GM19035 (cell line): ENCODE results near the gene KNTC1.
"Not testable (repeated sequence)": the region's sequence is repeated elsewhere in the genome, so short reads cannot be mapped to it uniquely, and the experiment has no call there.

Experiments
- ATAC-seq: cut with Tn5 transposase; IDR thresholded peaks from one replicate; pipeline ENCODE4 v1.9.1; 2021; ENCODE audit not compliant: unreplicated experiment

The KNTC1 gene

DNA sequence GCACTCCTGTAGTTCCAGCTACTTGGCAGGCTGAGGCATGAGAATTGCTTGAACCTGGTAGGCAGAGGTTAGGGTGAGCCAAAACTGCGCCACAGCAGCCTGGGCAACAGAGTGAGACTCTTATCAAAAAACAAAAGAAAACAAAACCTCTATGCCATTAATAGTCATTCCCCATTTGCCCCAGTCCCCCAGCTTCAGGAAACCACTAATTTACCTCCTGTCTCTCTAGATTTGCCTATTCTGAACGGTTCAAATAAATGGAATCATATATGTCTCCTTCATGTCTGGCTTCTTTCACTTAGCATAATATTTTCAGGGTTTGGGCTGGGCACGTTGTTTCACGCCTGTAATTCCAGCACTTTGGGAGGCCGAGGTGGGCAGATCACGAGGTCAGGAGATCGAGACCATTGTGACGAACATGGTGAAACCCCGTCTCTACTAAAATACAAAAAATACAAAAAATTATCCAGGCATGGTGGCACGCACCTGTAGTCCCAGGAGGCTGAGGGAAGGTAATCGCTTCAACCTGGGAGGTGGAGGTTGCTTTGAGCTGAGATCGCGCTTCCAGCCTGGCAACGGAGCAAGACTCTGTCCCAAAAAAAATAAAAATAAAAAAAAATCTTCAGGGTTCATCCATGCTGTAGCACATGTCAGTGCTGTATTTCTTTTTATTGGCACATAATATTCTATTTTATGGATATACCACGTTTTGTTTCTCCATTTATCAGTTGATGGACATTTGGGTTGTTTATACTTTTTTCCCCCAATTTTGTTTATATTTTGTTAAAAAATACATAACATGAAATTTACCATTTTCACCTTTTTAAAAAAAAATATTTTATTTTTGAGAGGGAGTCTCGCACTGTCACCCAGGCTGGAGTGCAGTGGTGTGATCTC lies 31.9 kb downstream of the KNTC1 start:
- no peak for ATAC-seq

DNA sequence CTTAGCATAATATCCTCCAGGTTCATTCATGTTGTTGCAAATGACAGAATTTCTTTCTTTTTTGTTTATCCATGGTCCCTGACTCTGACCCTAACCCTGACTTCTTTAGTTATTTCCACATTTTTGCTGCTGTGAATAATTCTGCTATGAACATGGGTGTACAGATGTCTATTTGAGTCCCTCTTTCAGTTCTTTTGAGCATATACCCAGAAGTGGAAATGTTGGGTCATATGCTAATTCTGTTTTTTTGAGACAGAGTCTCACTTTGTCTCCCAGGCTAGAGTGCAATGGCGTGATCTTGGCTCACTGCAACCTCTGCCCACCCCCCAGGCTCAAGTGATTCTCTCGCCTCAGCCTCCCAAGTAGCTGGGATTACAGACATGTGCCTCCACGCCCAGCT lies 33.1 kb downstream of the KNTC1 start:
- no peak for ATAC-seq

DNA sequence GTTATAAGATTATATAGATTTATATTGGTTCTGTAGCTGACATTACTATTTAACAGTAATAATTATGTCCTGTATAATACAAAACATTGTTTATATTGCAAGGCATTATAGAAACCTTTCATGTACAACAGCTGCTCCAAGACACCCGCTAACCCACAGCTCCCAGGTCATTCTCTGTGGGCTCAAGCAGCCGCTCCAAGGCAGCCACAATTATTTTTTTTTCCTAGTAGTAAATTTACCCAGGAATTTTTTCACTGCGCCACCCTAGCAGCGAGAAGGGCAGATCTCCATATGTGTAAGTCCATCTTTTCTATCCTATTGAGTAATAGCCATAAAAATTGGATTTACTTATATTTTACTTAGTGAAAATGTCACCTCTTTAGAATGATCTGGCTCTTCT lies 36.3 kb downstream of the KNTC1 start:
- ATAC-seq = no peak

DNA sequence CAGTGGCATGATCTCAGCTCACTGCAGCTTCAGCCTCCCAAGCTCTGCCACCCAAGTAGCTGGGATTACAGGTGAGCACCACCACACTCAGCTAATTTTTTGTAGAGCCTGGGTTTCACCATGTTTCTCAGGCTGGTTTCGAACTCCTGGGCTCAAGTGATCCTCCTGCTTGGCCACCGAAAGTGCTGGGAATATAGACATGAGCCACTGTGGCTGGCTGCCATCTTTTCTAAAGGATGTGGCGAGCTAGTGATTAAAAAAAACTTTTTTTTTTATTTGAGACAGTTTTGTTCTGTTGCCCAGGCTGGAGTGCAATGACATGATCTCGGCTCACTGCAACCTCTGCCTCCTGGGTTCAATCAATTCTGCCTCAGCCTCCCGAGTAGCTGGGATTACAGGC lies 39.8 kb downstream of the KNTC1 start:
- ATAC-seq = not testable (repeated sequence)

DNA sequence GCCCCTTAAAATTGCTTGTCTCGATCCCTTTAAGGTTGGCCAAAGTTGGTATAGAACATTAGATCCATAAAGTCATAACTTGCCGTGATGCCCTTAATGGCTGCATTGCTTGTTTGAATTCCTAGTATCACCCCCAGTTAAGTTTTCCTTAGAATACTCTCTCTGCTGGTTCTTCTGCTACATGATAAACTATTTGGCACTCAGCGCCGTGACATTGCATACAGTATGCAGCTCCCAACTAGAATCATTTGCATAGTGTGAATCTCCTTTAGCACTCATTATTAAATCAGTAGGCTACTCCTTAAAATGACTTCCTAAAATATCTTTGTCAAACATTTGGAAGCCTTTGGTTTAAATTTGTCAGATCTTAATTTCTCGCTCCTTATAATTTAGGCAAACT lies 42.2 kb downstream of the KNTC1 start:
- ATAC-seq = no peak

DNA sequence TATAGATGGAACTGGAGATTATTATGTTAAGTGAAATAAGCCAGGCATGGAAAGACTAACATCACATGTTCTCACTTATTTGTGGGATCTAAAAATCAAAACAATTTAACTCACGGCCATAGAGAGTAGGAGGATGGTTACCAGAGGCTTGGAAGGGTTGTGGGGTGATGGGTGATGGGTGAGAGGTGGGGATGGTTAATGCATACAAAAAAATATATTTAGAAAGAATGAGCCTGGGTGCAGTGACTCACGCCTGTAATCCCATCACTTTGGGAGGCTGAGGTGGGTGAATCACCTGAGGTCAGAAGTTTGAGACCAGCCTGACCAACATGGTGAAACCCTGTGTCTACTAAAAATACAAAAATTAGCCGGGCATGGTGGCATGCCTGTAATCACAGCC lies 43.0 kb downstream of the KNTC1 start:
- not testable (repeated sequence) for ATAC-seq

DNA sequence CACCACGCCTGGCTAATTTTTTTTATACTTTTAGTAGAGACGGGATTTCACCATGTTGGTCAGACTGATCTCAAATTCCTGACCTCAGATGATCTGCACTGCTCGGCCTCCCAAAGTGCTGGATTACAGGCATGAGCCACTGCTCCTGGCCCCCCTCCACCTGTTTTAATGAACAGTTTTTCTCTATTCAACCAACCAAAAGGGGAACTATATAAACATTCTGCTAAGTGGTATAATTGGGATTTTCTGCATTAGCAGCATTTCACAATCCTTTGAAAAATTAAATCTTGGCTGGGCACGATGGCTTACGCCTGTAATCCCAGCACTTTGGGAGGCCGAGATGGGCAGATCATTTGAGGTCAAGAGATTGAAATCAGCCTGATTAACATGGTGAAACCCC lies 44.8 kb downstream of the KNTC1 start:
- ATAC-seq = no peak

DNA sequence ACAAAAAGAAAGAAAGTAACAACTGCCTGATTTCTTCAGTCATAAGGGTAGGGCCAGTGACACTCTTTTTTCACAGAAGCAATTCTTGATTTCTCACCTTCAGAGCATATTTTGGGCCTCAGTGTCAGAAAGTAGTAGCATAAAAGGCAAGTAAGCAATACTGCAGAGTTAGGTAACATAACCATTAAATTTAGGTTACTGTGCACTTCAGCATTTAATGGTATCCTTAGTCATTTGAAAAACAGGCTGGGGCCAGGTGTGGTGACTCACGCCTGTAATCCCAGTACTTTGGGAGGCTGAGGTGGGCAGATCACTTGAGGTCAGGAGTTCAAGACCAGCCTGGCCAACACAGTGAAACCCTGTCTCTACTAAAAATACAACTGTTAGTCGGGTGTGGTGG lies 56.2 kb downstream of the KNTC1 start:
- not testable (repeated sequence) for ATAC-seq

DNA sequence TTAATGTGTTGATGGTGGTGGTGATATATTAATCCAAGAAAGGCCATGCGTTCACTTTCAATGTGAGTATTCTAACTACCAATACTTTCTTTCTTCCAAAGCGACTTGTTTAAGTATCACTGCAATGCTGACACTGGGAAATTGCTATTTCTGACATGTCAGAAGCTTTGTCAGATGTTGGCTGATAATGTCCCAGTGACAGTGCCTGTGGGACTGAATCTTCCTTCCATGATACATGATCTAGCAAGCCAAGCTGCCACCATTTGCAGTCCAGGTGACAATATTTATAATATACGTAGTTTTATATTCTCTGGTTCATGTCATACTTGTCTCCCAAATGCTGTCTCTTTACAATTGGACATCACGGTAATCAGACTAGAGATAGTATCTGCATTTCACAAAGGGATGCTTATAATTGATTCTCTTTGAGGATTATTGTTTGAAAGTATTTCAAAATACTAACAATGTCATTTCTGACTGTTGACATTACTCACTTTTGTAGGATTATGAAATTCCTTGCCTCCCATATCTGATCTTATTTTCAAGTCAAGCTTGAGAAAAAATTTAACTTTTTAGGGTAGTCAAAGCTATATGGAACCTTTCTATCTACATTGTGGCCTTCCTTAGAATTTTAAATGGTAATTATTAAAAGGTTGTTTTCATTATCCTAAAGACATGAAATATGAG lies 57.3 kb downstream of the KNTC1 start:
- no peak for ATAC-seq

DNA sequence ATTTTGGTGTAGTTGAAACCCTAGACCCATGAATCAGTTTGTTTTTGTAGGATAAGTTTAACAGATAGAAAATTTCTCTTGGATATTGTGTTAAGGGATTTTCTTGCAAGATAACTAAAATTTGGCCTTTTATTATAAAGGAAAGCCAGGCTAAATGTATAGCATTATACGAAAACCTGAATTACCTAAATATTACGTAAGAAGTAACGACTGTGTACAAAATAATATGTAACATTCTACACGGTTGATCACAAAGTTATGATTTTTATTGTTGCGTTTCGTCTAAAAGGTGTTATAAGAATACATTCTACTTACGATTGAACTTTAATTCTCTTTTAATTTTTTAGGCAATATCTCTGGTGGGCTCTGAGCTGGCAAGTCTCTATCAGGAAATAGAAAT lies 63.9 kb downstream of the KNTC1 start:
- ATAC-seq = no peak

DNA sequence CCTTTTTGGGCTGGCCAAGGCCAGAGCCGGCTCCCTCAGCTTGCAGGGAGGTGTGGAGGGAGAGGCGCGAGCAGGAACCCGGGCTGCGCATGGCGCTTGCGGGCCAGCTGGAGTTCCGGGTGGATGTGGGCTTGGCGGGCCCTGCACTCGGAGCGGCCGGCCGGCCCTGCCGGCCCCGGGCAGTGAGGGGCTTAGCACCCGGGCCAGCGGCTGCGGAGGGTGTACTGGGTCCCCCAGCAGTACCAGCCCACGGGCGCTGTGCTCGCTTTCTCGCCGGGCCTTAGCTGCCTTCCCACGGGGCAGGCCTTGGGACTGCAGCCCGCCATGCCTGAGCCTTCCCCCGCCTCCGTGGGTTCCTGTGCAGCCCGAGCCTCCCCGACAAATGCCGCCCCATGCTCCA lies 64.9 kb downstream of the KNTC1 start:
- not testable (repeated sequence) for ATAC-seq

DNA sequence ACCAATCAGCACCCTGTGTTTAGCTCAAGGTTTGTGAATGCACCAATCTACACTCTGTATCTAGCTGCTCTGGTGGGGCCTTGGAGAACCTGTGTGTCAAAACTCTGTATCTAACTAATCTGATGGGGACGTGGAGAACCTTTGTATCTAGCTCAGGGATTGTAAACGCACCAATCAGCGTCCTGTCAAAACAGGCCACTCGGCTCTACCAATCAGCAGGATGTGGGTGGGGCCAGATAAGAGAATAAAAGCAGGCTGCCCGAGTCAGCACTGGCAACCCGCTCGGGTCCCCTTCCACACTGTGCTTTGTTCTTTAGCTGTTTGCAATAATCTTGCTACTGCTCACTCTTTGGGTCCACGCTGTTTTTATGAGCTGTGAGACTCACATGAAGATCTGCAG lies 65.5 kb downstream of the KNTC1 start:
- ATAC-seq = not testable (repeated sequence)

DNA sequence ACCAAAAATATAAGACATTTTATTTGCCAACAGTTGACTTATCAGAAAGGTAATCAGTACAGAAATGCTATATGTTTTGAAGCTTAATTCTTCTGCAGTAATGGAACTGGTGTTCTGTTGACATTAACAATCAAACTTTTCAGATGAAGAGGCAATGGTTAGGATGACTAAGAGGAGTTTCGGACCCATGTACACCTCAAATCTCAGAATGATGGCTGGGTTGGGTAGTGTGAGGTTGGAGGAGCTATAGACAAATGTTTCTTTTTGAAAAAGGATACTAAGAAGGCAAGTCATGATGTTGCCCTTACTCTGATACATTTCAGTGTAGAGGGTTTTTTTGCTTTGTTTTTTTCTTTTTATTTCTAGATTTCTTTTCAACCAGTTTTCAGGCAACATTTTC lies 66.9 kb downstream of the KNTC1 start:
- no peak for ATAC-seq

DNA sequence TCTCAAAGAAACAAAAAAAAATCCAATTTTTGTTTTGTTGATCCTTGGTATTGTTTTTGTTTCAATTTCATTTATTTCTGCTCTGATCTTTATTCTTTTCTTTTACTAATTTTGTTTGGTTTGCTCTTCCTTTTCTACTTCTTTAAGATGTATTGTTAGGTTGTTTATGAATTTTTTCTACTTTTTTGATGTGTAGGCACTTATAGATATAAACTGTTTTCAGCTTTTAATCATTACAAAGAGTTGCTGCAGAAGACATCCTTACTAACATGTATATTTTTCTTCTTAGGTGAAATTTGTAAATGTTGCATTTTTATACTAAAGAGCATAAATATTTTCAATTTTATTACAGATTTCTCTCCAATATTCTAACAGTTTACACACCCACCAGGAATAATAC lies 69.8 kb downstream of the KNTC1 start:
- no peak for ATAC-seq

DNA sequence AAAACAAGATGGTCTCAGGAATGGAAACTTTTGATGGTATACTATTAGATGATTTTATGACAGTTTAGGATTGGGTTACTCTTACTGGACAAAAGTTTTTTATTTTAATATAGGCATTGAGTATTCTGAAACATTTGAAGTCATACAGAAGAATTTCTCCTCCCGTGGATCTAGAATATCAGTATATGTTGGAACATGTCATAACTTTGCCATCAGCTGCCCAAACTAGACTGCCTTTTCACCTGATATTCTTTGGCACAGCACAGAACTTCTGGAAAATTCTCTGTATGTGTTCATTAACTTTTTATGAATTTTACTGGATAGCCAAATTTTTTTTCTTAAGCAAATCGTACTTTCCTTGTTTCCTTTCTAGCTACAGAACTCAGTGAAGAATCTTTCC lies 75.4 kb downstream of the KNTC1 start:
- no peak for ATAC-seq

DNA sequence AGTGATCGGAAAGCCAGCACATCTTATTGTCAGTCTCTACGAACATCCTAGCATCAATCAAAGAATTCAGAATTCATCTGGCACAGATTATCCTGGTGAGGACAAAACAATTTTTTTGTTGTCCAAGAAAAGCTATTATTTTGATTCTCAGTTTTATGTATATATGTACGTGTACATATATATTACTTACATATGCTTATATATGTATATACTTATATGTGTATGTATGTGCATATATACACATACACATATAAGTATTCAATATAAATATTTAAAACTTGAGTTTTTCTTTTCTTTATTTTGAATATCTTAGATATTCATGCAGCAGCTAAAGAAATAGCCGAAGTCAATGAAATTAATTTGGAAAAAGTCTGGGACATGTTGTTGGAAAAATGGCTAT lies 77.9 kb downstream of the KNTC1 start:
- no peak for ATAC-seq

DNA sequence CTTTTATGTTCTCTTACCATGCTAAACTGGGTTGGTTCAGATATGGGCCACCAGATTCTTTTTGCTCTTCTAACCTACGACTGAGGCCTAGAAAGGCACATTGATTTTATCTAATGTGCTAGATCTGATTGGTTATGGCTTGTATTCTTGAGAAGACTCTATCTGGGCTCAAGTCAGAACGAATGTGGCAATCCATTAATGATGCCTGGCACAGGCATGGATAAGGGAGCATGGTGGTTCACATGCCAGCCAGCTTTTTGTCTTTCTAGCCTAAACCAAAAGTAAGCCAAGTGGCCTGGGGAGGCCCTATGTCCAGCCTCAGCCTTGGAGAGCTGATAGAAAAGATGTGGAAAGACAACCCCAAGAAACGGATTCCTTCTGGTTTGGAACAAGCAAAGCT lies 82.7 kb downstream of the KNTC1 start:
- no peak for ATAC-seq

DNA sequence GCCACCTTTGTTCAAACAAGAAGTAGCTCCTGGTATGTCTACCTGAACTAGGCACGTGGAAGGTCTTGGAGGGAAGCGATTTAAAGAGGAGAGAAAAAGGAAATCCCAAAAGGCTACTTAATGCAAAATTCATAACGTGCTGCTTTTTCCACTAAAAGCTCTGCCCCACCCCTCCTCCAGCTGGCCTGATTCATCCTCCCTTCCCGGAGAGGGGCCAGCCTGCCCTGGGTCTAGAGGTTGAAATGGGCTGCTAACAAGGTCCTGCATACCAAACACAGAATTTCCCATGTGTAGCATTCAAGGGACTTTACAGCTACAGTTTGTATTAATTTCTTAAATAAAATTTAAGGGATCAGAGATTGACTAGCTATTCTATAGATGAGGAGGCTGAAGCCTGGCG lies 83.2 kb downstream of the KNTC1 start:
- ATAC-seq = no peak

DNA sequence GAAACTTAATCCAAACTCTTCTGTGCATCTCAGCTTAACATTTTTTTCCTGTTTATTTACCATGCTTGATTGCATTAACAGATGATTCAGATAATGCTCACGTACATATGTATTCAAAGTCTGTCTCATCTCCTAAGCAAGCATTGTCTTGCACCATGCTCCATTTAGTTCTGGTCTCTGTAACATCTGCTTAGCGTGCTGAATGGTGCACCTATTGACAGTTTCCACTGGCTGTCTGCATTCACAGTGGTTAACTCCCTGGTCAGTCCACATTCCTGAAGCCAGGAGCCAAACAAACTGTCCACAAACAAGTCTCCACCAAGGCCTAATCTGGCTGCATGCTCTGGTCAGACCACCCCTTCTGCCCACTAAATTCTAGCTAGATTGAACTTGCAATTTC lies 83.9 kb downstream of the KNTC1 start:
- ATAC-seq = no peak

DNA sequence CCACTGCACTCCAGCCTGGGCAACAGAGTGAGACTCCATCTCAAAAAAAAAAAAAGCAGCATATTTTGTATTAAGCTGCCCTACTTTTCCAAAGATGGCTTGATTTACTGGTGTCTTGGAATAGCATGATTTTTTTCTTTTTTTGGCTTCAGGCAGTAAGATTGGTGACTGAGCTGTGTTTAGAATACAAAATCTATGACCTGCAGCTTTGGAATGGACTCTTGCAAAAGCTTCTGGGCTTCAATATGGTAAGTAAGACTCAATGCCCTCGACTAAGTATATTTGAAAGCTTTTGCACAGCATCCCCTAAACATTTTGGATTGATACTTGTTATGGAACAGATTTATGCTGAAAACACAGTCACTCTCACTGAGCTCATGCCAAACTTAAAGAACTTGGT lies 87.8 kb downstream of the KNTC1 start:
- ATAC-seq = no peak

DNA sequence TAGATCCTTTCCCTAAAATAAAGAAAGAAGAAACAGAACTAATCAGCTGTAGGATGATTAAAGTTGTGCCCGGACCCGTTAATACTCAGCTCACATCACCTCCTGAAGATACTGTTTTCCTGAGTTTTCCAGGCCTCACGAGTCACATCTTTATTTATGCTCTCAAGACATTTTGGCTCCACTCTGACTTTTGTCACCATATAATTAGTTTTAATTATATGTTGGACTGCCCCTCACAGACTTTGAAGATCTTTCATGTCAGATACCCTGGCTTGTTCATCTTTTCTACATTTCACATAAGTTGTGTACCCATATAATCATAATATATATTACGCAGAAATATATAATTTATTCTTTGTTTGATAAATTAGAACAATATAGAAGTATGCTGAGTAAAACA lies 88.7 kb downstream of the KNTC1 start:
- no peak for ATAC-seq

DNA sequence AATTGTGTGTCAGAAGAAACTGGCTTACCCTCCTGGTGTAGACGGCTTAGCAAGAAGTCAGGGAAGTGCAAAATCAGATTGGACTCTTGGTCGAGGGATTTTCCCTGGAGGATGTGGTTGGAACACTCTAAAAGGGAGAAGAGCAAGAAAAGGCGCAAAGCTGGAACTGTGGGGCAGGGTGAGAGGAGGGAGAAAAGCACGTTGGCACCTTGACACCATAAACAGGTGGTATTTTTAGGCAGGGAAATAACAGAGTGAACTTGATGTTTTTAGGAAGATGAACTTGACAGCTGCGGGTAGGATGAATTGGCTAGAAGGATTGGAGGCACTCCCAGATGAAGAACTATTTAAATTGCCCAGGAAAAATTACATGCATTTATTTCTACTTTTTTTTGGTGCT lies 108.4 kb downstream of the KNTC1 start:
- no peak for ATAC-seq
